ENCODE results near the gene LMO1. TPM values are rescaled to one million over a fixed set of nuclear protein-coding genes. Genes with fewer than 3 reads are reported as not detected.

LMO1 gene
- total RNA-seq, 1 donor from 2014 or later = 0.43 TPM

DNA sequence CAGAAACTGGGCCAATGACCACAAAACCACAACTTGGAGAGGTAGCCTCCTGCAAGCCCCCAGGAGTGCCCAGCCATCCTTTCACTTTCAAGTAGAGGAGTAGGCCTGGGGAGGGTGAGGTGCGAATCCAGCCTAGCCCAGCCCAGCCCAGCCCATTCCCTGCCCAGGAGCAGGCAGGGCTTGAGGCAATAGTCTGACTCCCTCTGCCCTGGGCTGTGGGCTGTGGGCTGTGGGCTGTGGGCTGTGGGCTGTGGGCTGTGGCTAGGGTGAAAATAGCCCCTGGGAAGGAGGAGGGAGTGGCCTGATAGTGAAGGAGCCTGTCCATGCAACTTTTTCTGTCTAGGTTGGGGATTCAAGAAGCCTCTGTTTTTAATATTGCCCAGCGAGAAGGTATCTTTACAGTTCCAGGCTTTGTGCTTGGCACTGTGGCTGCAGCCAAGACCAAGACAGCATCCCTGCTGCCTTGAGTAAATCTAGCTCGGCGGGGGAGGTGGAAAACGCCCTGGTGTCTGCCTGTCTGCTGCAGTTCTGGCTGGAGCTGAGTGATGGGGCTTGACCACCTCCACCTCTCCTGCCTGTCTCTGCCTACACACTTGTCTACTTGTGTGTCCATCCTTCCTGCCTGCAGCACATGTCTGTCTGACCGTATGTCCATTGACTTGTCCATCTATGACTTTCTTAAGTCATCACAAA lies 40.7 kb downstream of the LMO1 start:
- no peaks in the 10 kb centered on the region for H3K9me3 Mint-ChIP-seq (ENCODE audit: low read depth)
- no peaks in the 10 kb centered on the region for H3K4me1 Mint-ChIP-seq (ENCODE audit: low read depth)
- peaks cover 14% of the 10 kb centered on the region for H3K27me3 Mint-ChIP-seq
- H3K36me3 Mint-ChIP-seq (ENCODE audit: insufficient read depth) = no peaks in the 10 kb centered on the region
- no peak overlapping the region for H3K4me3 Mint-ChIP-seq (ENCODE audit: low read depth)
- no peak for TF ChIP-seq CTCF (IDR thresholded peaks at IDR 0.05; ENCODE audit: unreplicated experiment)
- H3K27ac Mint-ChIP-seq = no peak overlapping the region
- no peak for DNase-seq (ENCODE audit: low spot score, unreplicated experiment)

DNA sequence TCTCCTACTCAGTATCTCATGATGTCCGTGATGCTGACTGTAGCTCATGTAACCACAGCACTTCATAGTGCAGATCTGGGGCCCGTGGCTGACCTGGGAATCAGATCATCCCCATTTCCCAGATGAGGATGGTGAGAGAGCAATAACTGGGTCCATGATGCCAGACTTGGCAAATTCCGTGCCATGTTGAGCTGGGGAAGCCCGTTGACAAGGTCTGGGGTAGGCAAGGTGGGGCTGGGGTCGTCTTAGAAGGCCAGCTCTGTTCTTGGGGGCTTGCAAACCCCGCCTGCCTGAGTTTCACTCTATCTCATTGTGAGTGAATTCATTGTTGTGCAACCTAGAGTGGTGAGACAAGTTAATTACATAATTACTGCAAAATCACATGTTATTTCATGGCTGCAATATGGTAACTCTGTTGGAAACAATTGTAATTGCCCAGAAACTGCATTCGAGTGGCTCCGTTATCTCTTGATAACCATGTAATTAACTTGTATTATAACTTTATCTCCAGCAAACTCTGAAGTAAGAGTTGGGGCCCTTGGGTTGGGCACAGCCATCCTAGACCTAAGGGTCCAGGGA lies 41.7 kb downstream of the LMO1 start:
- Mint-ChIP-seq H3K4me3 (ENCODE audit: low read depth) (no peak overlapping the region), H3K27ac (no peak overlapping the region), H3K9me3 (ENCODE audit: low read depth) (no peaks in the 10 kb centered on the region), H3K4me1 (ENCODE audit: low read depth) (no peaks in the 10 kb centered on the region), H3K27me3 (peaks cover 14% of the 10 kb centered on the region), H3K36me3 (ENCODE audit: insufficient read depth) (no peaks in the 10 kb centered on the region)
- DNase-seq (ENCODE audit: low spot score, unreplicated experiment) = no peak
- no peak for TF ChIP-seq CTCF (IDR thresholded peaks at IDR 0.05; ENCODE audit: unreplicated experiment)

DNA sequence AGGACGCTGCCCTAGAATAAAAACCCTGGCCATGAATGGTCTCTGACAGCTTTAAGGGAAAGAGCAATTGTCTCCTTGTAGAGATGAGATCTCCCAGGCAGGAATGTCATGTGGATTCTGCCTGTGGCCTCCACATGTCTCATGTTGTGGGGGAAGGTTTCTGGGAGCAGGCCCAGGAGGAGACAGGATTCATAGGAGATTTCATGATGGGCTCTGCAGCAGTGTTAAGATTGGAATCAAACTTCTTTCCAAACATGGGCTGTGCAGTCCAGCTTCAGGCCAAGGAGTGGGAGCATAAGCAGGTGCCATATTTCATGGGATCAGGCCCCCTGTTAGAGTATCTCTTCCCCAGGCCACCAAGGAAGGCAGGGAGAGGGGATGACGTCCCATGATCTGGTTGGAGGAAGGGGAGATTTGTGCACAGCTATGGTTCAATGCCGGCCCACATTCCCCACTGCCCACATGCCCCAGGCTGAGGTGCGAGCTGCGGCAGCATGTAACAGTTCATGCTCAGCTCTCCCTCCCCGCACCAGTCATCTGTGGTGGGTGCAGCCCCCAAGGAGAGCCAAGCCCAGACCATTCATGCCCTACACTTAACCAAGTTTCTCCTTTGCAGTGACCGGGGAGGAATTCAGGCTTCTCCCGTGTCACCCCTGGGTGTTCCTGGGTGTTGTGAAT lies 42.5 kb downstream of the LMO1 start:
- H3K27ac Mint-ChIP-seq = no peak overlapping the region
- no peak overlapping the region for H3K4me3 Mint-ChIP-seq (ENCODE audit: low read depth)
- TF ChIP-seq CTCF (IDR thresholded peaks at IDR 0.05; ENCODE audit: unreplicated experiment) = no peak
- H3K27me3 Mint-ChIP-seq = peaks cover 14% of the 10 kb centered on the region
- H3K4me1 Mint-ChIP-seq (ENCODE audit: low read depth) = no peaks in the 10 kb centered on the region
- DNase-seq (ENCODE audit: low spot score, unreplicated experiment) = no peak
- H3K9me3 Mint-ChIP-seq (ENCODE audit: low read depth) = no peaks in the 10 kb centered on the region
- no peaks in the 10 kb centered on the region for H3K36me3 Mint-ChIP-seq (ENCODE audit: insufficient read depth)

DNA sequence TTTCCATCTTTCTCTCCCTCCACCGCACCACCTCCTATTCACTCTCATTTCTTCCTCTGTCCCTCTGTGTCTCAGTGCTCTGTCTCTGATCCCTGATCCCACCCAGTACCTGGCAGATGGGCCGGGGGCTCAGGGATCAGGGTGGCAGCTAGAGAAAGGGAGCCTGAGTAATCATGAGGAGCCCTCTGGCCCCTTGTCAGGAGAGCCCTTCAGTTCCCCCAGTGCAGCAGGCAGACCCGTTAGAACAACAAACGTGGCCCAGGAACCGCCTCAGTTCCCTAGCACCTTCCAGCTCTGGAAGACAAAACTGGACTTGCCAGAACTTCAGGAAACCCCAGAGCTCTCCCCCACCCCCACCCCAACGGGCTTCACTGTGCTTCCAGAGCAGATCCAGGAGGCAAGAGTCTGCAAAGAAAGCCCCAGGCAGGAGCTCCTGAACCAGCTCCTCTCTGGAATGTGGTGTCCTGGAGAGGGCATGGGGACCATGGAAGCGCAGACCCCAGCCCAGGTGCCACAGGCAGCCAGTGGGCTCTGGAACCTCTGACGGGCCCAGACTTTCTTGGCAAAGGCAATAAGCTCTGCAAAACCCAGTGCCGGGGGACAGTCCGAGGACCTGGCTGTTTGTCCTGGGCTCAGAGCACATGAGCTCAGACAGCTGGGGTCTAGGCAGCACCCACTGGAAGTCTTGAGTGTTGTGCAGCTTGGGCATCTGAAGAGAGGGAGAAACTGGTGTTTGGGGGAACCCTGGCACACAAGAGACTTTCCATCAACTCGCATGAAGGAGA lies 43.2 kb downstream of the LMO1 start:
- H3K27ac Mint-ChIP-seq = no peak overlapping the region
- TF ChIP-seq CTCF (IDR thresholded peaks at IDR 0.05; ENCODE audit: unreplicated experiment) = no peak
- H3K4me1 Mint-ChIP-seq (ENCODE audit: low read depth) = no peaks in the 10 kb centered on the region
- H3K9me3 Mint-ChIP-seq (ENCODE audit: low read depth) = no peaks in the 10 kb centered on the region
- peaks cover 18% of the 10 kb centered on the region for H3K27me3 Mint-ChIP-seq
- H3K36me3 Mint-ChIP-seq (ENCODE audit: insufficient read depth) = no peaks in the 10 kb centered on the region
- H3K4me3 Mint-ChIP-seq (ENCODE audit: low read depth) = no peak overlapping the region
- DNase-seq (ENCODE audit: low spot score, unreplicated experiment) = no peak

All from progenitor cell of endocrine pancreas (in vitro differentiated cells).